HG03066 (cell line): Measurements from ENCODE around the gene L3MBTL2.

Source experiments
- ATAC-seq: cut with Tn5 transposase; IDR thresholded peaks from one replicate; pipeline ENCODE4 v1.9.1; 2021; ENCODE audit warnings: low read depth; ENCODE audit not compliant: unreplicated experiment

L3MBTL2 gene

GRCh38 chr22:41204066-41204465, 1.0 kb upstream of the L3MBTL2 start:
- ATAC-seq: no peak

DNA sequence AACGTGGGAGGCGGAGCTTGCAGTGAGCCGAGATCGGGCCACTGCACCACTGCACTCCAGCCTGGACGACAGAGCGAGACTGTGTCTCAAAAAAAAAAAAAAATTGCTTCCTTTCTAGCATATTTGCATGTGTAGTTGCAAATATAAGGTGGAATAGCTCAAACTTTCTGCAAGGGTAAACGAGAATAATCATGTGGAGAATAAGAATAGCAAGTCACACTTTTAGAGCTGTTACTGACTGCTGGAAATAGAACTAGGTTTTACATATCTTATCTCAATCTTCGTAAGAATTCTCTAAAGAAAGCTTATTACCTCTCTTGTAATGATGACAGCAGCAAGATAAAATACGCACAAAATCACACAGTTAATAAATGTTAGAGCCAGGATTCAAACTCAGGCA, 1.6 kb downstream of the L3MBTL2 start:
- ATAC-seq: no peak

- no peak for ATAC-seq
Measured at GRCh38 chr22:41215409-41215808, 10.3 kb downstream of the L3MBTL2 start.

DNA sequence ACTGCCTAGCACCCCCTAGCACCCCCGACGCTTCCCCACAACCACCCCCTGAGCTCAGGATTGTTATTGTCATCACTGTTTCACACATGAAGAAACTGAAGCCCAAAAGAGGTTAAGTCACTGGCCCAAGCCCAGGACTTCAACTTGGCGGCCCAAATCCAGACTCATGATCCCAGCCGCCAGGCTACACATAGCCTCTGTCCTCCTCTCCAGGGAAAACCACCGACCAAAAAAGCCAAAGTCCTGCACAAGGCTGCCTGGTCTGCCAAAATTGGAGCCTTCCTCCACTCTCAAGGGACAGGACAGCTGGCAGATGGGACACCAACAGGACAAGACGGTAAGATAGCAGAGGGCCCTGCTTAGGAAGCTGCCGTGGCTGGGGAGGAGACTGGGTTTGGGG, 10.8 kb downstream of the L3MBTL2 start:
- no peak for ATAC-seq

- ATAC-seq: no peak
Measured at GRCh38 chr22:41216984-41217383, 11.9 kb downstream of the L3MBTL2 start.

- no peak for ATAC-seq
Measured at GRCh38 chr22:41217553-41218157, 12.5 kb downstream of the L3MBTL2 start.

- ATAC-seq: no peak
Measured at GRCh38 chr22:41222846-41223507, 17.9 kb downstream of the L3MBTL2 start.

- ATAC-seq: no peak
Measured at GRCh38 chr22:41223535-41223934, 18.4 kb downstream of the L3MBTL2 start.

GRCh38 chr22:41226723-41227655, 21.9 kb downstream of the L3MBTL2 start:
- ATAC-seq: no peak

GRCh38 chr22:41229215-41229614, 24.1 kb downstream of the L3MBTL2 start:
- ATAC-seq: no peak

- no peak for ATAC-seq
Measured at GRCh38 chr22:41229730-41230400, 24.8 kb downstream of the L3MBTL2 start.

- ATAC-seq: no peak
Measured at GRCh38 chr22:41230401-41230785, 25.3 kb downstream of the L3MBTL2 start.

DNA sequence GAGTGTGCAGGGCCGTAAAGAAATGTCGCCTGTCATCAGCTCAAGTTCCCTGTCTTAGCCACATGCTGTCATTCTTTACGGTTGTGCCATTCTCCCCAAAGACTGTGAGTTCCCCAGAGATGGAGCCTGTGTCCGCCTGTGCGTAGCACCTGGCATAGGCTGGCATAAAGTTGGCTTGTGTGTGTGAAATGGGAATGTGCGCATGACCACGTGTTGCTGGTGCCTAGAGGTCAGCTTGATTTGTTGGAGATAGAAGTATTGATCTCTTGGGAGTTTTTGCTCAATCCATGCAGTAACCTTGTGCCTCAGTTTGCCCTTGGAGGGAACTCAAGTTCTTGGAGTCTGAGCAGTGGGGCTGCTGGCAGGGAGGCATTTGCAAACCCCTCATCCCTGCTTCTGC, 26.3 kb downstream of the L3MBTL2 start:
- no peak for ATAC-seq

- ATAC-seq: no peak
Measured at GRCh38 chr22:41234815-41235695, 29.9 kb downstream of the L3MBTL2 start.

GRCh38 chr22:41237036-41237706, 32.1 kb downstream of the L3MBTL2 start:
- ATAC-seq: no peak

DNA sequence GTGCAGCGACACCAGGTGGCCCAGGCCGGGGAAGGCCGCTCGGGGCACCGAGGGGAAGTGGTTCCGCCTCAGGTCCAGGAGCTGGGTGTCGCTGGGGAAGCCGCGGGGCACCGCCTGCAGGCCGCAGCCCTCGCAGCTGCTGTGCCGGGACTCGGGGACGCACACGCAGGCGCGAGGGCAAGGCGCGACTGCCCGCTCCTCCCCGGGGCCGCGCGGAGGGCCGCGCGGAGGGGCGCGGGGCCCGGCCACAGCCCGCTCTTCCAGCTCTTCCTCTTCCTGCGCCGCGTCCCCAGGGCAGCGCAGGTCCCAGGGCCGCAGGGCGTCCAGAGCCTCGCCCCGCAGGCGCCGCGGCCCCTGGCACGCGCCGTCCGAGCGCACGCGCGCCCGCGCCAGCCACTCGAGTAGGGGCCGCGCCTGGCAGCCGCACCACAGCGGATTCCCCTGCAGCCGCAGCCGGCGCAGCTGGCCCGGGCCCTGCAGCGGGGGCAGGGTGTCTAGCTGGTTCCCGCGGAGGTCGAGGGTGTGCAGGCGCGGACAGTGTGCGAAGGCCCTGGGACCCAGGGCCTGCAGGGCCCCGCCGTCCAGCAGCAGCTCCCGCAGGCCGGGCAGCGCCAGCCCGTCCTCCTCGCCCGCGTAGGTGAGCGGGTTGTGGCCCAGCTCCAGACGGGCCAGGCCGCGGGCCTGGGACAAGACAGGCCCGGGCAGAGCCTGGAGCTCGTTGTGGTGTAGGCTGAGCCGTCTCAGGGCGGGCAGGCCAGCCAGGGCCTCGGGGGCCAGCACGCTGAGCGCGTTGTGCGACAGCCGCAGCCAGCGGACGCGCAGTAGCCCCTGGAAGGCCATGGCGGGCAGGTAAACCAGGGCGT, 32.8 kb downstream of the L3MBTL2 start:
- no peak for ATAC-seq

DNA sequence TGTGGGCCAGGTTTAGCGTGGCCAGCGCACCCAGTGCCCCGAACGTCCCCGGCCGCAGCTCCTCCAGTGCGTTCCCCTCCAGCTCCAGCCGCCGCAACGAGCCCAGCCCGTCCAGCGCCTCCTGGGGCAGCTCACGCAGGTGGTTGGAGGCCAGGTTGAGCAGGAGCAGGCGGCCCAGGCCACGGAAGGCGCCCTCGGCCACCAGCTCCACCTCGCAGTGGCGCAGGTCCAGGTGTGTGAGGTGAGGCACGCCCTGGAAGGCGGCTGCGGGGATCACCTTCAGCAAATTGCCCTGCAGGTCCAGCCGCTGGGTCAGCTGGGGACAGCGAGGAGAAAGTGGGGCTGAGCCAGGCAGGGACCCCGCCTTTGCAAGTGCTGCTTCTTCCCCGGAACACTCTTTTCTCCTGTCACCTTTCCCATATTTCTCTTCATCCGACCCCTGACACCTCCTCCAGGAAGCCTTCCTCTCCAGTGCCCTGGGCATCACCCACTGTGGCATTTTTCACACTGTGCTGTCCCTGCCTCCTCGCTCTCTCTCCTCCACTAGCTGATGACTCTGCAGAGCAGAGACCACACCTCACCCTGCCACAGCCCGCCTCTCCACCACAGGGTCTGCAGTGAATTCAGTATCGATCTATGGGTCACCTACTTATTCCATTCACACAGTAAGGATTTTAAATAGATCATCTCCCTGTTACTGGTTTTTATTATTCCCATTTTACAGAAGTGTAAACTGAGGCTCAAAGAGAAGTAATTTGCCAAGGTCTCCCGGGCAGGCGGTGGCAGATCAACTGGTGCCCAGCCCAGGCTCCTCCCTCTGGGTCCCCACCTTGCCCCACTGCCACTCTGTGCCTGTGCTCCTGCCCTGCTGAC, 33.7 kb downstream of the L3MBTL2 start:
- ATAC-seq: no peak
